Midbrain (tissue), 1 donor: ENCODE results near the gene RETN.
"Not testable (repeated sequence)": the region's sequence is repeated elsewhere in the genome, so short reads cannot be mapped to it uniquely, and the experiment has no call there.

ENCODE experiments used
- DNase-seq: peaks from one replicate; lab custom pipeline; 2025; lab: John Stamatoyannopoulos, UW

The RETN gene

DNA sequence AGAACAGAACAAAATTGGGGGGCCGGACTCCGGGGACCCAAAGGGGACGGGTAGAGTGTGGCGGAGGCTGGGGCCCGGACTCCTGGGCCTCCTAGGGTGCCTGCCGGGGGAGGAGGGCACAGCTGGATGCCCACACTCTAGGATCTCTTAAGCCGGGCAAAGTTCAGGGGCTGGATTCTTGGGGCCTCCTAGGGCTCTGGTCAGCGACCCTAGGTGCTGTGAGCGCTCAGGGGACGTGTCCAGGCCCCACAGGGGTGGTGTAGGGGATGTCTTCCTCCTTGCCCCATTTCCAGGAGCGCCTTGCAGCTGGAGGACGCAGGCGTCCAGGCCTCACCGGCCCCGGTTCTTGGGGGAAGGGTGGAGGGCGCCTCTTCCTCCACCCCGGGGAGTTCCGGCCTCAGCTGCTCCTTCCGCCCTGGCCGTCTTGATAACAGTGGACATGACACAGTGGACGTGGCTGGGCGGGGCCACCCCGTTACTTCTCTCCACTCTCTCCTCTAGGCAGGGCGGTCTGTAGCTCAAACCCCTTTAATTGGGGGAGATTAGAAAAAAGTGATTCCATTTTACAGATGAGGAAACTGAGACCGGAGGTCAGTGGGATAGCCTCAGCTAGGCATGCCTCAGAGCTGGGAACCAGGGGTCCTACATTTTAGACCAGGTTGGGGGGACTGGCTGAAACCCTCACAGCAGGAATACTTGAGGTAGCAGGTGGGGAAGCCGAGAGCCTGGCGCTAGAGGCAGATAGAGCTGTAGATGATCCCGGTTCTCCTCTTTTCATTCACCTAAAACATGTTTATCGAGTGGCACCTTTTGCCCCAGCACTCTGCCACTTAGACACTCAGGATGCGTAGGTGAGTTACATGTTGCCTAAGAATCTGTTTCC, 31.2 kb upstream of the RETN start:
- no peak for DNase-seq

DNA sequence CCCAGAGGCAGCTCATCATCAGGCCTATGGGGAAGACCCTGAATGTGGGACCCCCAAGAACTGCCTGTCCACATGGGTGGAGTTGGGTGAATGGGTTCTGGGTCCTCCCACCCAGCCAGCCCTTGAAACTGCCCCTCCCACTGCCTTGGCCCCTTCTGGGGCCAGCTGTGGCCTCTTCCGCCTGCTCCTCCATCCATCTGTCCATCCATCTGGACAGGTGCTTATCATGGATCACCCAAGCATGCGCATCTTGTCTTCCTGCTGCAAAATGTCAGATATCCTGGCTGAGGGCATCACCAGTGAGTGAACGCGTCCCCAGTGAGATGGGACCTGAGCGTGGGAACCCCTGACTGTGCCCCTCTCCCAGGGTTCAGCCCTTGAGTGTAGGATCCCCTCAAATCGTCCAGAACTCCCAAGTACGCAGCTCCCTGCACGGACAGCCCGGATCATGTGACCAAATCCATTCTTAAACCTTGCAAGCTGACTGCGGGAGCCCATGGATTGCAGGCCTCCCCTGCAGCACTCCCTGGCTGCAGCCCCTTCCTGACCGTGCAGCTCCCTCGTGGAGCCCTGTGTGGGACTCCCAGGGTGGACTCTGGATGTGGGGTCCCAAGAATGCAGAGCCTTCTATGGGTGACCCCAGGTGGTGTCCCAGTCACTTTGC, 29.9 kb upstream of the RETN start:
- DNase-seq = no peak

DNA sequence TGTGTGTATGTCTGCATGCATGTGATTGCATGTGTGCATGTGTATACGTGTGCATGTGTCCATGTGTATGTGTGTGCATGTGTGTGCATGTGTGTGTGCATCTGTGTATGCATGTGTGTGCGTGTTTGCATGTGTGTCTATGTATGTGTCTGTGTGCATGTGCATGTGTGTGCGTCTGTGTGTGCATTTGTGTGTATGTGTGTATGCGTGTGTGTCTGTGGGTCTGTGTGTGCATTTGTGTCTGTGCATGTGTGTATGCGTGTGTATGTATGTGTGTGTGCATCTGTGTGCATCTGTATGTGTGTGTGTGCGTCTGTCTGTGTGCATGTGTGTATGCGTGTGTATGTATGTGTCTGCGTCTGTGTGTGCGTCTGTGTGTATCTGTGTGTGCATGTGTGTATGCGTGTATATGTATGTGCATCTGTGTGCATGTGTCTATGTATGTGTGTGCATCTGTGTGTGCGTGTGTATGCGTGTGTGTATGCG, 28.9 kb upstream of the RETN start:
- no peak for DNase-seq

- DNase-seq = no peak
These were observed 28.0 kb upstream of the RETN start for GRCh38 chr19:7640803-7641202.

DNA sequence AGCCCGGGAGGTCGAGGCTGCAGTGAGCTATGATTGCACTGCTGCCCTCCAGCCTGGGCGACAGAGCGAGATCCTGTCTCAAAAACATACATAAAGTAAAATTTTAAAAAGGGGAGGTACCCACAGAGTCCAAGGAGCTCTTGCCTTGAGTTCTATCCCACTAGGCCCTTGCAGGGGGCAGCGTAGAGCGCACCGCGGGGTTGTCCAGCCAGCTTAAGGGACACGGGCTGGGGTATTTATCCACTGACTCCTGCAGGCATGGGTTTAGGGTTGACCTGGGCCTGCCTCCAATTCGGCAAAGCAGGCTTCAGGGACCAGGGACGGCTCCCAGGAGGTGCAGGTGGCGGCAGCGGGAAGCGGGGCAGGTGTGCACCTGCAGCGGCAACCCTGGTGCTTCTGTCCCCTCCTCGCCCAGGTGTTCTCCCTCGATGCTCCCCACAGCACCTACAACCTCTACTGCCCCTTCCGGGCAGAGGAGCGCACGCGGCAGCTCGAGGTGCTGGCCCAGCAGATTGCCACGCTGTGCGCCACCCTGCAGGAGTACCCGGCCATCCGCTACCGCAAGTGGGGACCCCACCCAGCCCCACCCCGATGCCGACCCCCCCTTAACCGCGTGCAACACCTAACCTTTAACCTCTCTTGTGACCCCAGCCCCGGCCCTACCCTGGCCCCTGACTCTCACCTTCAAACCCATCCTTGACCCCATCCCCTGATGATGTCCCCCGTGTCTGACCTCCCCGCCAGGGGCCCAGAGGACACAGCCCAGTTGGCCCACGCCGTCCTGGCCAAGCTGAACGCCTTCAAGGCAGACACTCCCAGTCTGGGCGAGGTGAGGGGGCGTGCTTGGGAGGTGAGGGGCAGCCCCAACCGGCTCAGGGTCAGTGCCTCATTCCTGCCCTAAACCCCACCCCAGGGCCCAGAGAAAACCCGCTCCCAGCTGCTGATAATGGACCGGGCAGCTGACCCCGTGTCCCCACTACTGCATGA, 27.3 kb upstream of the RETN start:
- DNase-seq = no peak

- no peak for DNase-seq
These were observed 26.4 kb upstream of the RETN start for GRCh38 chr19:7642295-7643030.

GRCh38 chr19:7643031-7643415, 25.8 kb upstream of the RETN start:
- DNase-seq = no peak

- not testable (repeated sequence) for DNase-seq
These were observed 25.0 kb upstream of the RETN start for GRCh38 chr19:7643629-7644549.

- DNase-seq = no peak
These were observed 24.3 kb upstream of the RETN start for GRCh38 chr19:7644550-7644877.

DNA sequence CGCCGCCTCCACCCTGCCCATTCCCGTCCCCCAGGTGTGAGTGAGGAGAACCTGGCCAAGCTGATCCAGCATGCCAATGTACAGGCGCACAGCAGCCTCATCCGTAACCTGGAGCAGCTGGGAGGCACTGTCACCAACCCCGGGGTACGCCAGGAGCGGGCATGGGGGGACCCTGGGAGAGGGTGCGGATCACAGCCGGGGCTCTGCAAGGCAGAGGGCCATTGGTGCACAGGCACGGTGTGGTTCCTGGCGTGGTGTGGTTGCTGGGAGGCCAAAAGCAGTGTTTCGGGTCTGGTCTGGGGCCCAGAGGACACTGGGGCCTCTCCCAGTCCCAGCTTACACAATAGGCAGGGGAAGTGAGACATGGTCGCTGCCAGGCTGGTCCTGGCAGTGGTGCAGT, 23.7 kb upstream of the RETN start:
- DNase-seq = no peak

- no peak for DNase-seq
These were observed 23.0 kb upstream of the RETN start for GRCh38 chr19:7645656-7646425.

- DNase-seq = no peak
These were observed 22.5 kb upstream of the RETN start for GRCh38 chr19:7646426-7646700.

DNA sequence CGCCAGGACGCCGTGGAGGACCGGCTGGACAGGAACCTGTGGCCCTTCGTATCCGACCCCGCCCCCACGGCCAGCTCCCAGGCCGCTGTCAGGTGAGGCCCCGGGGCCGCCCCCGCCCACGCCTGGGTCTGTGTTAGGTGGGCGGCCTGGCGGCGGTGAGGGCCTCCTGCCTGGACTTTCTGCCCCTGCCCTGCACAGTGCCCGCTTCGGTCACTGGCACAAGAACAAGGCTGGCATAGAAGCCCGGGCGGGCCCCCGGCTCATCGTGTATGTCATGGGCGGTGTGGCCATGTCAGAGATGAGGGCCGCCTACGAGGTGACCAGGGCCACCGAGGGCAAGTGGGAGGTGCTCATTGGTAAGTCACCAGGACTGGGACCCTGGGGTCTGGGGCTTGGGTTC, 21.7 kb upstream of the RETN start:
- DNase-seq = no peak

- DNase-seq = no peak
These were observed 20.4 kb upstream of the RETN start for GRCh38 chr19:7648265-7649014.

- no peak for DNase-seq
These were observed 18.7 kb upstream of the RETN start for GRCh38 chr19:7650148-7650547.

- DNase-seq = peak; percentile 76
These were observed 16.7 kb upstream of the RETN start for GRCh38 chr19:7652061-7652641.

DNA sequence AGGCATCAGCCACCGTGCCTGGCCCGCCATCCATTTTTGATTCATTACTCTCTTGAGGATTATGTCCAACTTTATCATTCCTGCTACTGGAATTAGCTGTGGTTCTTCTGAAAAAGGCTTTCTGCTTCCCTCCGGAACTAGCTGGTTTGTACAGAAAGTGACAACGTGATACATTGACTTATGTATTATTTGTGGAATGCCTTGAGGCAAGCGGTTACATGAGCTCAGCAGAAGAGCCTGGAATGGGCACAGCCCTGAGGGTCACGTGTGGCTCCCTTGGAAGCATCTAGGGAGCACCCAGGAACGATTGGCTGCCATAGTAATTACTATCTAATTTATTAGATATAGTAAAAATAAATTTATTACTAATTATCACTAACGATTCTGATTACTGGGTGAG, 14.4 kb upstream of the RETN start:
- no peak for DNase-seq

DNA sequence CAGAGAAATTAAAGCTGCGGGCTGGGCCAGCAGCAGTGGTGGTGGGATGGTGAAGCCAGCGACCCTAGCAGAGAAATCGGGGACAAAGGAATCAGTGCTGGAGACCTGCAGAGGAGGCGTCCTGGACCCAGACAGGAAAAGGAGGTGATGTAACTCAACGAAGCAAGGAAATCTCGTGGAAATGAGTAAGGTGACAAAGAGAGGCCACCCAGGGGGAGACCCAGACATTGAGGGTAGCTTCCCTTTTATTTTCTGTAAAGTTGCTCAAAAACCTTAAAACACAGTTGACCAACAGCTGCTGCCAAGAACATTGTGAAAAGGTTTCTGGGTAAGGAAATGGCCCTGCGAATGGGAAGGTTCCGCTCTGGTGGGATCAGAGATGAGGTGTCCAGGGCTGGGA, 13.3 kb upstream of the RETN start:
- no peak for DNase-seq
